H1 (cell line): ENCODE data around the gene RRP9. TPM values are rescaled to one million over a fixed set of nuclear protein-coding genes. Genes with fewer than 3 reads are reported as not detected.

Experiments
- CTCF ChIA-PET: fragments of 300-600 bp; sonication (Branson Sonifier 250); formaldehyde crosslinking; loops from one replicate; lab custom pipeline; 2021; ENCODE audit not compliant: partially characterized antibody; lab: Charles Lee
- POLR2A ChIA-PET: fragments of 300-600 bp; sonication (Branson Sonifier 250); formaldehyde crosslinking; loops from one replicate; lab custom pipeline; 2021; ENCODE audit warnings: inconsistent platforms; ENCODE audit not compliant: partially characterized antibody; lab: Charles Lee
- DNase-seq, 2 experiments: peaks; one replicate each; pipeline versions ENCODE4 v3.0.0 to v3.0.0-alpha.2; 2010 to 2022; ENCODE audit warnings: low spot score in 2 of 2, low read depth in 1 of 2, mixed read lengths in 1 of 2
- FAIRE-seq: peaks from 2 replicates; lab custom pipeline; 2011; peaks lifted over from hg19 to GRCh38; lab: Jason Lieb, UNC
- H2AFZ ChIP-seq: 2 replicates; pipeline ENCODE4 v1.8.1; 2012; ENCODE audit warnings: low read length, inconsistent platforms
- H2AK5ac ChIP-seq: 2 replicates; pipeline ENCODE4 v1.6.1; 2013; ENCODE audit warnings: low read depth, low read length
- H2BK120ac ChIP-seq: replicated peaks from 2 replicates; pipeline ENCODE3; 2013; ENCODE audit warnings: low read depth, low read length, inconsistent platforms
- H2BK12ac ChIP-seq: 2 replicates; pipeline ENCODE4 v1.6.1; 2013; ENCODE audit warnings: low read depth, low read length
- H2BK15ac ChIP-seq: 2 replicates; pipeline ENCODE4 v1.6.1; 2013; ENCODE audit warnings: low read length
- H2BK20ac ChIP-seq: 2 replicates; pipeline ENCODE4 v1.6.1; 2013; ENCODE audit warnings: low read length
- H2BK5ac ChIP-seq: 2 replicates; pipeline ENCODE4 v1.6.1; 2013; ENCODE audit warnings: low read depth, low read length
- H3K14ac ChIP-seq: 2 replicates; pipeline ENCODE4 v1.6.1; 2013; ENCODE audit warnings: inconsistent platforms; ENCODE audit not compliant: insufficient read length
- H3K18ac ChIP-seq: 2 replicates; pipeline ENCODE4 v1.6.1; 2013; ENCODE audit warnings: low read length; ENCODE audit errors: extremely low read depth
- H3K23ac ChIP-seq: 2 replicates; pipeline ENCODE4 v1.6.1; 2013; ENCODE audit warnings: inconsistent platforms; ENCODE audit not compliant: insufficient read length
- H3K23me2 ChIP-seq: 2 replicates; pipeline ENCODE4 v1.6.1; 2013; ENCODE audit warnings: low read depth, low read length
- H3K27ac ChIP-seq: 2 replicates; pipeline ENCODE4 v1.6.1; 2011; ENCODE audit warnings: low read depth, low read length, inconsistent platforms
- H3K27me3 ChIP-seq, 4 experiments: replicated peaks in 1 of 4; 1 replicate in 1 of 4; 2 replicates in 3 of 4; pipeline versions ENCODE4 v1.6.1 to v1.8.1; 2011 to 2013; ENCODE audit warnings: low read length in 3 of 4, mild to moderate bottlenecking in 3 of 4, inconsistent platforms in 2 of 4, mixed read lengths in 2 of 4, moderate library complexity in 1 of 4; ENCODE audit not compliant: control insufficient read depth in 3 of 4, insufficient read depth in 3 of 4; ENCODE audit errors: extremely low read depth in 1 of 4
- H3K36me3 ChIP-seq, 4 experiments: 2 replicates each; pipeline versions ENCODE4 v1.6.1 to v1.8.1; 2011 to 2013; ENCODE audit warnings: mild to moderate bottlenecking in 4 of 4, low read length in 3 of 4, moderate library complexity in 2 of 4, control low read depth in 1 of 4, inconsistent platforms in 1 of 4; ENCODE audit not compliant: insufficient read depth in 4 of 4, control insufficient read depth in 2 of 4
- H3K4ac ChIP-seq: replicated peaks from 2 replicates; pipeline ENCODE3; 2013; ENCODE audit warnings: low read length, low read depth, mixed read lengths, inconsistent platforms; ENCODE audit not compliant: insufficient read length
- H3K4me1 ChIP-seq, 4 experiments: replicated peaks in 1 of 4; 1 replicate in 1 of 4; 2 replicates in 3 of 4; pipeline versions ENCODE4 v1.6.1 to v1.8.1; 2011 to 2013; ENCODE audit warnings: low read length in 3 of 4, inconsistent platforms in 2 of 4, mixed read lengths in 1 of 4; ENCODE audit not compliant: insufficient read depth in 4 of 4, control insufficient read depth in 3 of 4
- H3K4me2 ChIP-seq, 2 experiments: 2 replicates each; pipeline versions ENCODE4 v1.6.1 to v1.8.1; 2011 to 2013; ENCODE audit warnings: low read depth in 2 of 2, low read length in 2 of 2, control low read depth in 1 of 2, inconsistent platforms in 1 of 2, mild to moderate bottlenecking in 1 of 2; ENCODE audit not compliant: insufficient read depth in 1 of 2
- H3K4me3 ChIP-seq, 4 experiments: fragments of 200-600, 300-600 bp in 1 of 4; sonication (generic), shearing (Covaris generic), sonication (Bioruptor Twin) in 1 of 4; 2 replicates each; pipeline versions ENCODE4 v1.5.1 to v1.8.1; 2011 to 2016; ENCODE audit warnings: low read length in 4 of 4, low read depth in 3 of 4, control low read depth in 2 of 4, inconsistent platforms in 2 of 4, mild to moderate bottlenecking in 2 of 4, mixed read lengths in 1 of 4, moderate library complexity in 1 of 4; ENCODE audit not compliant: insufficient read depth in 2 of 4; ENCODE audit errors: extremely low read depth in 1 of 4
- H3K56ac ChIP-seq: replicated peaks from 2 replicates; pipeline ENCODE3; 2013; ENCODE audit warnings: low read depth, mild to moderate bottlenecking, mixed read lengths, low read length, inconsistent platforms; ENCODE audit not compliant: insufficient read length
- H3K79me1 ChIP-seq: 2 replicates; pipeline ENCODE4 v1.6.1; 2013; ENCODE audit warnings: low read depth, low read length, control low read depth
- H3K79me2 ChIP-seq, 2 experiments: 2 replicates each; pipeline versions ENCODE4 v1.6.1 to v1.8.1; 2012 to 2013; ENCODE audit warnings: low read length in 2 of 2, mild to moderate bottlenecking in 2 of 2, inconsistent platforms in 1 of 2; ENCODE audit not compliant: insufficient read depth in 2 of 2, control insufficient read depth in 1 of 2
- H3K9ac ChIP-seq, 4 experiments: replicated peaks in 1 of 4; 1 replicate in 1 of 4; 2 replicates in 3 of 4; pipeline versions ENCODE4 v1.6.1 to v1.8.1; 2011 to 2013; ENCODE audit warnings: low read depth in 3 of 4, low read length in 3 of 4, control low read depth in 2 of 4, mild to moderate bottlenecking in 2 of 4, moderate library complexity in 2 of 4, inconsistent platforms in 1 of 4; ENCODE audit errors: extremely low read depth in 1 of 4
- H3K9me3 ChIP-seq, 2 experiments: 2 replicates each; pipeline versions ENCODE4 v1.6.1 to v1.8.1; 2012 to 2013; ENCODE audit warnings: mild to moderate bottlenecking in 2 of 2, moderate library complexity in 2 of 2, control low read depth in 1 of 2, inconsistent platforms in 1 of 2, low read depth in 1 of 2, low read length in 1 of 2, mixed read lengths in 1 of 2; ENCODE audit not compliant: insufficient read depth in 2 of 2
- H4K20me1 ChIP-seq, 2 experiments: replicated peaks in 1 of 2; 2 replicates each; pipeline versions ENCODE3 to v1.8.1; 2011 to 2013; ENCODE audit warnings: inconsistent platforms in 2 of 2, low read length in 2 of 2, mild to moderate bottlenecking in 1 of 2; ENCODE audit not compliant: insufficient read depth in 2 of 2, control insufficient read depth in 1 of 2
- H4K5ac ChIP-seq: 2 replicates; pipeline ENCODE4 v1.6.1; 2013; ENCODE audit warnings: low read length, low read depth, mixed read lengths, inconsistent platforms; ENCODE audit not compliant: insufficient read length
- H4K8ac ChIP-seq: 2 replicates; pipeline ENCODE4 v1.8.0; 2013; ENCODE audit warnings: mild to moderate bottlenecking, moderate library complexity, low read length, inconsistent platforms; ENCODE audit not compliant: insufficient read depth; ENCODE audit errors: extremely low read depth
- H4K91ac ChIP-seq: replicated peaks from 2 replicates; pipeline ENCODE3; 2013; ENCODE audit warnings: low read length, mixed read lengths, inconsistent platforms; ENCODE audit not compliant: insufficient read length
- CTBP2 ChIP-seq: IDR thresholded peaks from 2 replicates; pipeline ENCODE4 v1.7.0; 2011; ENCODE audit warnings: borderline replicate concordance, mild to moderate bottlenecking, moderate library complexity, mixed read lengths, low read length; ENCODE audit not compliant: insufficient read depth, insufficient read length
- GTF2F1 ChIP-seq: IDR thresholded peaks from 2 replicates; pipeline ENCODE4 v1.6.1; 2012; ENCODE audit warnings: low read depth, low read length, improper control_type of control experiment, borderline replicate concordance
- KDM1A ChIP-seq: fragments of 200-600, 300-600 bp; sonication (generic); IDR thresholded peaks from 2 replicates; pipeline ENCODE4 v1.7.1; 2016; ENCODE audit warnings: mild to moderate bottlenecking, low read length, borderline replicate concordance
- POLR2AphosphoS5 ChIP-seq: IDR thresholded peaks from 2 replicates; pipeline ENCODE4 v1.6.1; 2011; ENCODE audit warnings: low read depth, low read length
- RFX5 ChIP-seq: IDR thresholded peaks from 2 replicates; pipeline ENCODE4 v1.6.1; 2011; ENCODE audit warnings: low read depth, low read length, improper control_type of control experiment, borderline replicate concordance
- RXRA ChIP-seq: IDR thresholded peaks from 2 replicates; pipeline ENCODE4 v1.6.1; 2011; ENCODE audit warnings: low read depth, mild to moderate bottlenecking, low read length, moderate library complexity; ENCODE audit not compliant: insufficient read depth
- SAP30 ChIP-seq: fragments of 300-600 bp; sonication (generic); IDR thresholded peaks from 2 replicates; pipeline ENCODE4 v1.7.1; 2012; ENCODE audit warnings: low read length, moderate library complexity, mild to moderate bottlenecking, inconsistent platforms; ENCODE audit not compliant: insufficient read depth, insufficient replicate concordance
- WGBS, 2 experiments: shearing (Covaris generic) in 1 of 2; methylation state at CpG; one replicate each; pipeline versions ENCODE4 v1.1.6 to v1.1.7; 2013 to 2015; ENCODE audit warnings: low lambda C conversion rate in 2 of 2, mixed read lengths in 2 of 2, inconsistent platforms in 1 of 2, low coverage in 1 of 2, missing lambda C conversion rate in 1 of 2; ENCODE audit not compliant: insufficient replicate concordance in 2 of 2, insufficient coverage in 1 of 2, insufficient read length in 1 of 2; ENCODE audit errors: extremely low coverage in 1 of 2, missing lambda C conversion rate in 1 of 2; 5-methylcytosine and 5-hydroxymethylcytosine counted together
- polyA plus RNA-seq, 7 experiments: library from polyadenylated mRNA; depleted of rRNA in 3 of 7; stranded (reverse) in 5 of 7; unstranded in 2 of 7; fragments of >200 nt in 5 of 7; fragments of 200-250 nt in 2 of 7; gene quantifications; 1 replicate in 5 of 7; 2 replicates in 1 of 7; 4 replicates in 1 of 7; pipeline versions ENCODE4 v1.2.1 to v1.2.3, GENCODE V29; 2011 to 2013; ENCODE audit warnings: missing spikeins in 2 of 7, mixed read lengths in 2 of 7
- total RNA-seq: library from RNA; stranded (reverse); fragmentation: NEBNext Ultra II Directional; extraction: Animal tissue kit (Norgen Biotek cat#: 25700); gene quantifications from 2 replicates; pipeline ENCODE4 v1.2.1, GENCODE V29; 2021
- TF ChIP-seq, protein P1 (sequence below): IDR thresholded peaks from 2 replicates; pipeline ENCODE4 v1.6.1; 2011; ENCODE audit warnings: low read length, improper control_type of control experiment
- TF ChIP-seq, protein P2 (sequence below): IDR thresholded peaks from 2 replicates; pipeline ENCODE4 v1.6.1; 2012; ENCODE audit warnings: inconsistent platforms

The RRP9 gene
- total and polyA plus RNA-seq, 2 of the 8 experiments (the other 6 are each of a cell fraction or from before 2014, with no cell fraction given), result 55.6 to 68.9 TPM

DNA sequence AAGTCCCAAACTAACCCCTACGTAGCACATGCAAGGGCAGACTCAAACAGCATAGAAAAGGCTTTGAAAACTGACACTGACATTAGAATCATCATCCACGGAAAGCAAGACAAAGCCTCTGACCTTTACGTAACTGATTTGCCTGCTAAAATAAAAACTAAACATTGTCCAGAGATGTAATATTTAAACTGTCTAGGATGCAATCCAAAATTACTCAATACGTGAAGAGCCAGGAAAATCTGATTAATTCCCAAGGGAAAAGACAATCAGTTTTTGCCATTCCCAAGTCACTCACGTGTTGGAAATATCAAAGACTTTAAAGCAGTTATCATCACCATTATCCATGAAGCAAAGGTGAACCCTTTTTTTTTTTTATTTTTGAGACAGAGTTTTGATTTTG, 25.3 kb downstream of the RRP9 start:
- H3K14ac ChIP-seq, result no peak overlapping the region
- no peak for TF ChIP-seq CTBP2
- TF ChIP-seq RFX5, result no peak
- TF ChIP-seq RXRA, result no peak
- no peak for TF ChIP-seq POLR2AphosphoS5
- no peak for TF ChIP-seq KDM1A
- TF ChIP-seq, protein P1, sequence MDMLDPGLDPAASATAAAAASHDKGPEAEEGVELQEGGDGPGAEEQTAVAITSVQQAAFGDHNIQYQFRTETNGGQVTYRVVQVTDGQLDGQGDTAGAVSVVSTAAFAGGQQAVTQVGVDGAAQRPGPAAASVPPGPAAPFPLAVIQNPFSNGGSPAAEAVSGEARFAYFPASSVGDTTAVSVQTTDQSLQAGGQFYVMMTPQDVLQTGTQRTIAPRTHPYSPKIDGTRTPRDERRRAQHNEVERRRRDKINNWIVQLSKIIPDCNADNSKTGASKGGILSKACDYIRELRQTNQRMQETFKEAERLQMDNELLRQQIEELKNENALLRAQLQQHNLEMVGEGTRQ, result no peak
- no peak for TF ChIP-seq GTF2F1
- TF ChIP-seq, protein P2, sequence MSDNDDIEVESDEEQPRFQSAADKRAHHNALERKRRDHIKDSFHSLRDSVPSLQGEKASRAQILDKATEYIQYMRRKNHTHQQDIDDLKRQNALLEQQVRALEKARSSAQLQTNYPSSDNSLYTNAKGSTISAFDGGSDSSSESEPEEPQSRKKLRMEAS, result no peak
- no peak for TF ChIP-seq SAP30
- TF ChIP-seq, all 59 proteins: peak for 0
- no peak overlapping the region for H3K4me2 ChIP-seq
- ChIA-PET POLR2A (no interaction called here), CTCF (no interaction called here)
- no peaks in the 10 kb centered on the region for H3K27me3 ChIP-seq
- H4K20me1 ChIP-seq, result no peaks in the 10 kb centered on the region
- DNase-seq (no peak), FAIRE-seq (no peak)
- H3K56ac ChIP-seq, result no peak overlapping the region
- H3K79me2 ChIP-seq, result no peaks in the 10 kb centered on the region
- H3K9me3 ChIP-seq, result no peaks in the 10 kb centered on the region
- no peak overlapping the region for H3K27ac ChIP-seq
- no peak overlapping the region for H3K4ac ChIP-seq
- H3K18ac ChIP-seq, result no peak overlapping the region
- no peak overlapping the region for H4K5ac ChIP-seq
- H2AK5ac ChIP-seq, result no peak overlapping the region
- 70% methylated on average over 5 of the region's 5 CpGs; no CpG with 5 or more reads in 1 of the 2 experiments for WGBS, 2 experiments
- H2BK12ac ChIP-seq, result no peak overlapping the region
- no peak overlapping the region for H4K91ac ChIP-seq
- H2BK20ac ChIP-seq, result no peak overlapping the region
- H2BK15ac ChIP-seq, result no peak overlapping the region
- no peak overlapping the region for H3K23ac ChIP-seq
- H3K9ac ChIP-seq, result no peak overlapping the region
- H2BK120ac ChIP-seq, result no peak overlapping the region
- no peak overlapping the region for H2AFZ ChIP-seq
- H3K36me3 ChIP-seq, result no peaks in the 10 kb centered on the region
- H4K8ac ChIP-seq, result no peak overlapping the region
- H3K4me1 ChIP-seq, result peaks cover 0 to 3% (median under 1%) of the 10 kb centered on the region in 4 experiments; a peak in 2 of 7 replicates
- H3K23me2 ChIP-seq, result no peaks in the 10 kb centered on the region
- no peaks in the 10 kb centered on the region for H3K79me1 ChIP-seq
- H3K4me3 ChIP-seq, result no peak overlapping the region
- H2BK5ac ChIP-seq, result no peak overlapping the region
